SJCRH30 (cell line): ENCODE results near the gene TRMT112. TPM values are rescaled to one million over a fixed set of nuclear protein-coding genes. Genes with fewer than 3 reads are reported as not detected.

ENCODE experiments used
- DNase-seq, 2 experiments: peaks; one replicate each; pipeline ENCODE4 v3.0.0-alpha.2; 2015 to 2020
- H3K27ac ChIP-seq: fragments of 250-450 bp; sonication (Bioruptor Pico); 2 replicates; pipeline ENCODE4 v1.5.1; 2020; ENCODE audit warnings: mild to moderate bottlenecking, moderate library complexity
- H3K27me3 ChIP-seq: fragments of 250-450 bp; sonication (Bioruptor Pico); 2 replicates; pipeline ENCODE4 v1.5.1; 2020; ENCODE audit warnings: mild to moderate bottlenecking, moderate library complexity
- H3K36me3 ChIP-seq: fragments of 250-450 bp; sonication (Bioruptor Pico); 2 replicates; pipeline ENCODE4 v1.5.1; 2020; ENCODE audit warnings: mild to moderate bottlenecking, moderate library complexity
- H3K4me1 ChIP-seq: fragments of 250-450 bp; sonication (Bioruptor Pico); 2 replicates; pipeline ENCODE4 v1.5.1; 2020; ENCODE audit warnings: mild to moderate bottlenecking, moderate library complexity
- H3K4me3 ChIP-seq: fragments of 250-450 bp; sonication (Bioruptor Pico); 2 replicates; pipeline ENCODE4 v1.5.1; 2020; ENCODE audit warnings: mild to moderate bottlenecking, moderate library complexity
- H3K9me3 ChIP-seq: fragments of 250-450 bp; sonication (Bioruptor Pico); replicated peaks from 2 replicates; pipeline ENCODE4 v1.5.1; 2020; ENCODE audit warnings: mild to moderate bottlenecking, moderate library complexity
- total RNA-seq: library from RNA; depleted of rRNA; stranded (reverse); fragments of >200 nt; shearing (Covaris generic); gene quantifications from 2 replicates; pipeline ENCODE4 v1.2.3, GENCODE V29; 2014

Gene TRMT112
- total RNA-seq, 1 experiment from 2014 or later = 185 TPM

GRCh38 chr11:64342869-64343745 is 25.7 kb upstream of the TRMT112 start:
- no peak for DNase-seq
- Histone ChIP-seq H3K27ac (no peak overlapping the region), H3K9me3 (no peaks in the 10 kb centered on the region), H3K27me3 (no peaks in the 10 kb centered on the region), H3K36me3 (no peaks in the 10 kb centered on the region), H3K4me3 (no peak overlapping the region), H3K4me1 (peaks cover 4% of the 10 kb centered on the region; the same call in 1 of the 2 replicates)

DNA sequence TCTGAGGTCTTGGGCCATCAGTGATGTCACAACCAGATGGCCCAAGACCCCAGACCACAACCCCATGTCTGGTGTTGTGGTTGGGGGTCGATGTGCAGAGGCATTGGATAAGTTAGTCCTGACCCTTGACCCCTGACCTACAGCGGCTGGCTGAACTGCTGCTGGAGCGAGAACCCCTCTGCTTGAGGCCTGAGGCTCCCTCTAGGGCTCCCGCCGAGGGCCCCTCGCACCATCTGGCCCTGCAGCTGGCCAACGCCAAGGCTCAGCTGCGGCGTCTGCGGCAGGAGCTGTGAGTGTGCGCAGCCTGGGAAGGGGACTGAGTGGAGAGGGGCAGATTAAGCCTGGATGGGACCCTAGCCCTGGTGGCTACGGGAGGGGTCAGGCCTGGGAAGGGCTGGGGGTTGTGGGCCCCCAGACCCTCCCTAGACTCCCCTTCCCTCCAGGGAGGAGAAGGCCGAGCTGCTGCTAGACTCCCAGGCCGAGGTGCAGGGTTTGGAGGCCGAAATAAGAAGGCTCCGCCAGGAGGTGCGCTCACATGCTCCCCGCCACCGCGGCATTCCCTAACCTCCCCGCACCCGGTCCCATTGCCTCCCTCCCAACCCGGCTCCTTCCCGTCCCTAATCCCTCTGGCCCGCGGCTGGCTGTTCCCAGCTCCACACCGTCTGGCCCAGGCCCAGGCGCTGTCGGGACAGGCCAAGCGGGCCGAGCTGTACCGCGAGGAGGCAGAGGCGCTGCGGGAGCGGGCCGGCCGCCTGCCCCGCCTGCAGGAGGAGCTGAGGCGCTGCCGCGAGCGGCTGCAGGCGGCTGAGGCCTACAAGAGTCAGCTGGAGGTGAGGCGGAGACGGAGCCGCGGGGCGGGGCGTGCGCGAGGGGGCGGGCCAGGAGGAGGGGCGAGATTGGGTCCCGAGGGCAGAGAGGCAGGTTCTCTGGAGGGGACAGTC is 24.8 kb upstream of the TRMT112 start:
- H3K9me3 ChIP-seq = no peaks in the 10 kb centered on the region
- peak overlapping the region; percentile 45 for H3K4me3 ChIP-seq
- DNase-seq = peak; percentile 75 to 79
- 0 out of 2 replicates have a peak, but pooled peaks cover 3% of the 10 kb centered on the region for H3K4me1 ChIP-seq
- no peaks in the 10 kb centered on the region for H3K36me3 ChIP-seq
- H3K27ac ChIP-seq = peak overlapping the region; percentile 14
- H3K27me3 ChIP-seq = no peaks in the 10 kb centered on the region

- H3K27me3 ChIP-seq = no peaks in the 10 kb centered on the region
- no peak for DNase-seq
- no peak overlapping the region for H3K27ac ChIP-seq
- H3K9me3 ChIP-seq = no peaks in the 10 kb centered on the region
- H3K4me3 ChIP-seq = no peak overlapping the region
- H3K4me1 ChIP-seq = 0 out of 2 replicates have a peak, but pooled peaks cover 3% of the 10 kb centered on the region
- H3K36me3 ChIP-seq = no peaks in the 10 kb centered on the region
These were observed 24.1 kb upstream of the TRMT112 start for GRCh38 chr11:64341429-64341828.

- no peak overlapping the region for H3K27ac ChIP-seq
- H3K27me3 ChIP-seq = no peaks in the 10 kb centered on the region
- H3K4me1 ChIP-seq = 0 out of 2 replicates have a peak, but pooled peaks cover 3% of the 10 kb centered on the region
- DNase-seq = no peak
- H3K36me3 ChIP-seq = no peaks in the 10 kb centered on the region
- H3K9me3 ChIP-seq = no peaks in the 10 kb centered on the region
- H3K4me3 ChIP-seq = no peak overlapping the region
These were observed 23.4 kb upstream of the TRMT112 start for GRCh38 chr11:64340671-64341335.

- DNase-seq = no peak
- H3K9me3 ChIP-seq = no peaks in the 10 kb centered on the region
- no peaks in the 10 kb centered on the region for H3K27me3 ChIP-seq
- H3K4me1 ChIP-seq = 0 out of 2 replicates have a peak, but pooled peaks cover 5% of the 10 kb centered on the region
- H3K27ac ChIP-seq = no peak within 1 kb of the TSS
- no peak within 1 kb of the TSS for H3K4me3 ChIP-seq
- H3K36me3 ChIP-seq = no peaks in the 10 kb centered on the region
These were observed 22.5 kb upstream of the TRMT112 start, which contains the start of gene CCDC88B for GRCh38 chr11:64339754-64340408. Gene CCDC88B, plus strand, starts transcription at chr11:64340204. Its CDS starts 63 bp downstream, at chr11:64340267.

DNA sequence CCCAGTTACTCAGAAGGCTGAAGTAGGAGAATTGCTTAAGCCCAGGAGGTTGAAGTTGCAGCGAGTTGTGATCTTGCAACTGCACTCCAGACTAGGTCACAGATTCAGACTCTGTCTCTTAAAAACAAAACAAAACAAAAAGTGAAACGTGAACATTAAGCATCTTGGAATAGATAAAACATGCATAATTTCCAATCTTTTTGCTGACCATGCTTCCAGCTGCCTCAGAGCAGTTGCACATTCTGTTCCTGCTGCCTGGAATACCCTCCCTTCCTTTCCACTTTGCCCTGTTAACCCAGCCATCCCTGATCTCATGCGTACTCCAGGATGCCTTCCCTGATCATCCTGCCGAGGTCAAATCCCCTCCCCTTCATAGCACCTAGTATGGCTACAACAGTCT is 21.9 kb upstream of the TRMT112 start:
- Histone ChIP-seq H3K27me3 (no peaks in the 10 kb centered on the region), H3K4me3 (no peak overlapping the region), H3K4me1 (0 out of 2 replicates have a peak, but pooled peaks cover 5% of the 10 kb centered on the region), H3K9me3 (no peaks in the 10 kb centered on the region), H3K27ac (no peak overlapping the region), H3K36me3 (no peaks in the 10 kb centered on the region)
- no peak for DNase-seq

DNA sequence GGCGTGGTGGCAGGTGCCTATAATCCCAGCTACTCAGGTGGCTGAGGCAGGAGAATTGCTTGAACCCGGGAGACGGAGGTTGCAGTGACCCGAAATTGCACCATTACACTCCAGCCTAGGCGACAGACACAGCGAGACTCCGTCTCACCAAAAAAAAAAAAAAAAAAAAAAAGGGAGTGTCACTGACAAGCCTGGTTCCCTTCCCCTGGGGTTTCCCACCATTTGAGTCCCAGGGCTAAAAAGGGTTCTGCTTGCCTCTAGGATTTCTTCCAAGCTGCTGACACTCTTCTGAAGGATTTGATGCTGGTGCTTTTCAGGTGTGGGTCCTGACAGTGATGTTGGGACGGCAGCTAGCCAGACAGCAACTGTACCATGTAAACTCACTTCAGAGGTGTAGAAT is 21.4 kb upstream of the TRMT112 start:
- H3K36me3 ChIP-seq = no peaks in the 10 kb centered on the region
- no peaks in the 10 kb centered on the region for H3K9me3 ChIP-seq
- 0 out of 2 replicates have a peak, but pooled peaks cover 5% of the 10 kb centered on the region for H3K4me1 ChIP-seq
- H3K27ac ChIP-seq = no peak overlapping the region
- H3K4me3 ChIP-seq = no peak overlapping the region
- DNase-seq = no peak
- no peaks in the 10 kb centered on the region for H3K27me3 ChIP-seq

DNA sequence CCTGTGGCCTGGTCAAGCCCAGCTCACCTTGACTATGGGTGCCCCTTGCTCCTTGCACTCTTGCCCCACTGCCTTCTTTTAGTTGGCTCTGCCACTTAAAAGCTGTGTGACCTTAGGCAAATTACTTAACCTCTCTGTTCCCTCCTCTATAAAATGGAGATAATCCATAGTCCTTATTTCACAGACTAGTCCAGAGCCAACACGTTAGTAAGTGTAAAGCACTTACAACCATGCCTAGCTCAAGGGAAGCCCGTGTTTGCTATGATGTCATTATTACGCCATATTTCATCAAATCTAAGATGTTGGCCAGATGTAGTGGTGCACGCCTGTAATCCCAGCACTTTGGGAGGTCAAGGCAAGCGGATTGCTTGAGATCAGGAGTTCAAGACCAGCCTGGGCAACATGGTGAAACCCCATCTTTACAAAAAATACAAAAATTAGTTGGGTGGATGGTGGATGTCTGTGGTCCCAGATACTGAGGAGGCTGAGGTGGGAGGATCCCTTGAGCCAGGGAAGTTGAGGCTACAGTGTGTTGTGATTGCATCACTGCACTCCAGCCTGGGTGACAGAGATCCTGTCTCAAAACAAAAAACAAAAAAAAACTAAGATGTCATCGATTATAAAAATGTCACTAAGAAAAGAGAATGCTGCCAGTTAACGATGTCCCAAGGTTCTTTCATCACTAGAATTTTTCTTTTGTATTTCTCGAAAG is 20.3 kb upstream of the TRMT112 start:
- no peaks in the 10 kb centered on the region for H3K9me3 ChIP-seq
- H3K4me3 ChIP-seq = no peak overlapping the region
- H3K27ac ChIP-seq = no peak overlapping the region
- 0 out of 2 replicates have a peak, but pooled peaks cover 5% of the 10 kb centered on the region for H3K4me1 ChIP-seq
- H3K36me3 ChIP-seq = no peaks in the 10 kb centered on the region
- DNase-seq = no peak
- H3K27me3 ChIP-seq = no peaks in the 10 kb centered on the region

DNA sequence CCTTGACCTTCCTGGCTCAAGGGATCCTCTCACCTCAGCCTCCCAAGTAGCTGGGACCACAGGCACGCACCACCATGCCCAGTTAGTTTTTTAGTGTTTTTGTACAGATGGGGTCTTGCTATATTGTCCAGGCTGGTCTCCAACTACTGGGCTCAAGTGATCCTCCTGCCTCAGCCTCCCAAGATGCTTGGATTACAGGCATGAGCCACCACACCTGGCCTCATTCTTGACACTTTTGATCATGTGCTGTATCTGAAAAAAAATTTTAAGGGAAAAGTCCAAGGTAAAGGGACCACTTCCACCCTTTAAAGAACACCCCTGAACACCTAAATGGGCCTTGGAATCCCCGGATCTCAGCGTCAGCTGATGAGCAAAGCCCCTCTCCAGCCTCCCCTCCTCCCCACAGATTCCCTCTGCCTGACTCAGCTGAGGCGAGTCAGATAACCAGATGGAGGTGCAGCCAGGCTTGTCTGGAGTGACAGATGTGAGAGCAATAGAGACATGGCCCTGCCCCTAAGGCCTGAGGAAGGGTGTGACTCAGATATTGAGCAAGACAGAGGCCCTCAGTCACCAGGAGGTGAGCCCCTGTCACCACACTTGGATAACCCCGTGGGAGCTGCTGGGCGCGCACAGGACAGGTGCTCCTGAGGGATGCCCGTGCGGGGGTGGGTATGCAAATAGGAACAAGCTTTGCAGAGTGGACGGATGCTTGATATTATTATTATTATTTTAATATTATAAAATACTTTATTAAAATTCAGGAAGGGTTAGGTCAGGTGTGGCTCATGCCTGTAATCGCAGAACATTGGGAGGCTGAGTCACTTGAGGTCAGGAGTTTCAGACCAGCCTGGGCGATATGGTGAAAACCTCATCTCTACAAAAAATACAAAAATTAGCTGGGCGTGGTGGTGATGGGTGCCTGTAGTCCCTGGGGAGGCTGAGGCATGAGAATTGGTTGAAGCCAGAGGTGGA is 17.7 kb upstream of the TRMT112 start:
- peak; percentile 80 to 83 for DNase-seq
- no peaks in the 10 kb centered on the region for H3K9me3 ChIP-seq
- peaks cover 10% of the 10 kb centered on the region for H3K4me1 ChIP-seq
- H3K4me3 ChIP-seq = no peak overlapping the region
- no peaks in the 10 kb centered on the region for H3K27me3 ChIP-seq
- H3K36me3 ChIP-seq = no peaks in the 10 kb centered on the region
- H3K27ac ChIP-seq = no peak overlapping the region

DNA sequence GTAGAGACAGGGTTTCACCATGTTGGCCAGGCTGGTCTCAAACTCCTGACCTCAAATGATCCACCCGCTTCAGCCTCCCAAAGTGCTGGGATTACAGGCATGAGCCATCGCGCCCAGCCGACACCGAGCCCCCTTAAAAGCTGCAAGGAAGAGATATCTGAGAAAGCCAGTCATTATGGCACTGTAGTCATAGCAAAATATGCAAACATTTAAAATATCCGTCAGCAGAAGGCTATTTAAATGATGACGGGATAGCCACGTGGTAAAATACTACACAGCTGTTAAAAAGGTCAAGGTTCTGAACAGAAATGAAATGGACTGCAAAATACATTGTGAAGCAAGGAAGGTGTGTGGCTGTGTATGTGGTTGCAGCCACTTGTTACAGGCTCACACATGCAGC is 16.2 kb upstream of the TRMT112 start:
- Histone ChIP-seq H3K27me3 (no peaks in the 10 kb centered on the region), H3K4me1 (peaks cover 10% of the 10 kb centered on the region)

DNA sequence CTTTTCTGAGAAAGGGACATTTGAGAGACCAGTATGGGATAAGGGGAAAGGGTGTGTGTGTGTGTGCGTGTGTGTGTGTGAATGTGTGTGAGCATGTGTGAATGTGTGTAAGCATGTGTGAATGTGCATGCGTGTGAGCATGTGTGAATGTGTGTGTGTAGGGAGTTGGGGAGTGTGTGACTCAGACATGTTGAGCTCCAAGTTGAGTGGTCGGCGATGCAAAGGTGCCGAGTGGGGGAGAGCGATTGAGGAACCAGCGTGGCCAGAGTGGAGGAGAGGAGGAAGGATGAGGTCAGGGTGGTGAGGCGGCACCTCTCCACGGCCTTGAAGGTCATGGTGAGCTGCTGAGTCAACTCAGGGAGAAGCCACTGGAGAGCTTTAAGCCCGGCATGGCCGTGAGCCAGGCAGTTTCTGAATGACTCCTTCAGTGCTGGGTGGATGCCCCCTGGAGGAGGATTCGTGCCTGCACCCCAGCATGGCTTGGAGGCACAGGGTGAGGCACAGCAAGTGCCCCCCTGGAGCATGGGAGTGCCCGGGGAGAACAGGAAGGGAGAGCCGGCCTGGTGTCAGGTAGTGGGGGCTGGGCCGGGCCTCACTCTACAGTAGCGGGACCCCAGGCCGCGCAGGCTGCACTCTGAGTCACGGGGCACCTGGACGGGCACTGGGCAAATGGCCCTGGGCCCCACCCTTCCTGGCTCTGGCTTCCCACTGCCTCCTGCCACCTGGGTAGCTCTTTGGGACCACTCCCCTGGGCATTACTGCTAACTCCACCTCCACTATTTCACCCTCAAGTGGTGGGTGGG is 14.4 kb upstream of the TRMT112 start:
- peak; percentile 84 to 86 for DNase-seq
- H3K4me1 ChIP-seq = peaks cover 10% of the 10 kb centered on the region
- H3K4me3 ChIP-seq = no peak overlapping the region
- H3K27me3 ChIP-seq = no peaks in the 10 kb centered on the region
- no peaks in the 10 kb centered on the region for H3K36me3 ChIP-seq
- no peaks in the 10 kb centered on the region for H3K9me3 ChIP-seq
- H3K27ac ChIP-seq = no peak overlapping the region

More for the DNA sequence above, 16.2 kb upstream of the TRMT112 start:
- Histone ChIP-seq H3K9me3 (no peaks in the 10 kb centered on the region), H3K4me3 (no peak overlapping the region), H3K27ac (no peak overlapping the region), H3K36me3 (no peaks in the 10 kb centered on the region)
- no peak for DNase-seq

DNA sequence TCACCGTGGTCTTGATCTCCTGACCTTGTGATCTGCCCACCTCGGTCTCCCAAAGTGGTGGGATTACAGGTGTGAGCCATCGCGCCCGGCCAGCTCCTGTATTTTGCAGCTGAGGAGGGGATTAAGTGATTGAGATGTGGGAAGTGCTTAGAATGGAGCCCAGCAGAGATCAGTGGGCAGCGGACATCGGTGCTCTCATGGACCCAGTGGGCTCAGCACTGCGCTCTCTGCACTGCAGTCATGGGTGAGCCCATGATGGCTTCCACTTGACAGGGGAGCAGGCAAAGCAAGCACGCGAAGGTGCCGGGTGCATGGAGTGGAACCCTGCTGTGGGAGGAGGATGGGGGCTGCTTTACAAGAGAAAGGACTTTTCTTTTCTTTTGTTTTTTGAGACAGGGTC is 13.5 kb upstream of the TRMT112 start:
- Histone ChIP-seq H3K4me3 (no peak overlapping the region), H3K27me3 (no peaks in the 10 kb centered on the region), H3K9me3 (no peaks in the 10 kb centered on the region), H3K36me3 (no peaks in the 10 kb centered on the region), H3K27ac (no peak overlapping the region), H3K4me1 (peaks cover 10% of the 10 kb centered on the region)
- no peak for DNase-seq
